Rectal smooth muscle tissue (tissue), 1 donor: ENCODE measurements around the gene ASB13.

ENCODE experiments used
- H3K27ac ChIP-seq: one replicate; pipeline ENCODE4 v1.7.0; 2013; ENCODE audit warnings: low read depth, low read length, inconsistent platforms
- H3K27me3 ChIP-seq: one replicate; pipeline ENCODE4 v1.7.0; 2013; ENCODE audit warnings: low read length; ENCODE audit not compliant: control insufficient read depth, insufficient read depth
- H3K36me3 ChIP-seq: one replicate; pipeline ENCODE4 v1.7.0; 2013; ENCODE audit warnings: low read length; ENCODE audit not compliant: control insufficient read depth, insufficient read depth
- H3K4me1 ChIP-seq: one replicate; pipeline ENCODE4 v1.7.0; 2013; ENCODE audit warnings: low read length; ENCODE audit not compliant: control insufficient read depth, insufficient read depth
- H3K4me3 ChIP-seq: one replicate; pipeline ENCODE4 v1.7.0; 2013; ENCODE audit warnings: low read length
- H3K9ac ChIP-seq: one replicate; pipeline ENCODE4 v1.7.0; 2013; ENCODE audit warnings: low read length

ASB13 gene

GRCh38 chr10:5666008-5666840 lies at the start of gene ASB13:
ASB13 (minus strand) TSS chr10:5666595; CDS start chr10:5666551, 44 bp downstream.
- peak within 1 kb of the TSS; percentile 98 for H3K4me3 ChIP-seq
- H3K27me3 ChIP-seq, result peaks cover 2% of the 10 kb centered on the region
- H3K4me1 ChIP-seq, result peaks cover 4% of the 10 kb centered on the region
- H3K36me3 ChIP-seq, result no peaks in the 10 kb centered on the region
- H3K27ac ChIP-seq, result peak within 1 kb of the TSS; percentile 46
- peak within 1 kb of the TSS; percentile 66 for H3K9ac ChIP-seq

- Histone ChIP-seq H3K27ac (no peak overlapping the region), H3K36me3 (no peaks in the 10 kb centered on the region), H3K4me1 (peaks cover 2% of the 10 kb centered on the region), H3K27me3 (no peaks in the 10 kb centered on the region), H3K9ac (no peak overlapping the region), H3K4me3 (no peak overlapping the region)
Measured at GRCh38 chr10:5711642-5712041, 45.2 kb upstream of the ASB13 start.

GRCh38 chr10:5710859-5711258 lies 44.5 kb upstream of the ASB13 start:
- Histone ChIP-seq H3K9ac (no peak overlapping the region), H3K27me3 (no peaks in the 10 kb centered on the region), H3K27ac (no peak overlapping the region), H3K4me1 (peaks cover 2% of the 10 kb centered on the region), H3K36me3 (no peaks in the 10 kb centered on the region), H3K4me3 (no peak overlapping the region)

GRCh38 chr10:5709865-5710264 lies 43.5 kb upstream of the ASB13 start:
- Histone ChIP-seq H3K4me3 (no peak overlapping the region), H3K9ac (no peak overlapping the region), H3K36me3 (no peaks in the 10 kb centered on the region), H3K27me3 (no peaks in the 10 kb centered on the region), H3K4me1 (peaks cover 2% of the 10 kb centered on the region), H3K27ac (no peak overlapping the region)

- peaks cover 2% of the 10 kb centered on the region for H3K4me1 ChIP-seq
- no peaks in the 10 kb centered on the region for H3K27me3 ChIP-seq
- no peak overlapping the region for H3K9ac ChIP-seq
- no peak overlapping the region for H3K27ac ChIP-seq
- H3K4me3 ChIP-seq, result no peak overlapping the region
- no peaks in the 10 kb centered on the region for H3K36me3 ChIP-seq
Measured at GRCh38 chr10:5708356-5708755, 42.0 kb upstream of the ASB13 start.

- Histone ChIP-seq H3K36me3 (no peaks in the 10 kb centered on the region), H3K4me3 (no peak overlapping the region), H3K27me3 (no peaks in the 10 kb centered on the region), H3K4me1 (peaks cover 2% of the 10 kb centered on the region), H3K27ac (no peak overlapping the region), H3K9ac (no peak overlapping the region)
Measured at GRCh38 chr10:5698062-5698461, 31.7 kb upstream of the ASB13 start.

- H3K27me3 ChIP-seq, result no peaks in the 10 kb centered on the region
- no peak overlapping the region for H3K9ac ChIP-seq
- H3K4me3 ChIP-seq, result no peak overlapping the region
- peaks cover 2% of the 10 kb centered on the region for H3K4me1 ChIP-seq
- H3K36me3 ChIP-seq, result no peaks in the 10 kb centered on the region
- no peak overlapping the region for H3K27ac ChIP-seq
Measured at GRCh38 chr10:5697342-5697741, 30.9 kb upstream of the ASB13 start.

- no peaks in the 10 kb centered on the region for H3K27me3 ChIP-seq
- no peak overlapping the region for H3K9ac ChIP-seq
- H3K36me3 ChIP-seq, result no peaks in the 10 kb centered on the region
- peaks cover 2% of the 10 kb centered on the region for H3K4me1 ChIP-seq
- no peak overlapping the region for H3K27ac ChIP-seq
- no peak overlapping the region for H3K4me3 ChIP-seq
Measured at GRCh38 chr10:5694573-5694972, 28.2 kb upstream of the ASB13 start.

- H3K4me3 ChIP-seq, result peak overlapping the region; percentile 80
- peaks cover 2% of the 10 kb centered on the region for H3K4me1 ChIP-seq
- no peaks in the 10 kb centered on the region for H3K36me3 ChIP-seq
- H3K9ac ChIP-seq, result peak overlapping the region; percentile 58
- H3K27me3 ChIP-seq, result no peaks in the 10 kb centered on the region
- no peak overlapping the region for H3K27ac ChIP-seq
Measured at GRCh38 chr10:5692461-5693358, 26.3 kb upstream of the ASB13 start.

- Histone ChIP-seq H3K4me1 (peaks cover 2% of the 10 kb centered on the region), H3K4me3 (no peak overlapping the region), H3K9ac (no peak overlapping the region), H3K36me3 (no peaks in the 10 kb centered on the region), H3K27ac (no peak overlapping the region), H3K27me3 (no peaks in the 10 kb centered on the region)
Measured at GRCh38 chr10:5691786-5692185, 25.4 kb upstream of the ASB13 start.

- Histone ChIP-seq H3K9ac (no peak overlapping the region), H3K4me1 (peaks cover 8% of the 10 kb centered on the region), H3K27me3 (no peaks in the 10 kb centered on the region), H3K4me3 (no peak overlapping the region), H3K27ac (no peak overlapping the region), H3K36me3 (no peaks in the 10 kb centered on the region)
Measured at GRCh38 chr10:5688587-5688986, 22.2 kb upstream of the ASB13 start.

GRCh38 chr10:5685764-5686240 lies 19.4 kb upstream of the ASB13 start:
- Histone ChIP-seq H3K4me3 (peak overlapping the region; percentile 94), H3K27me3 (no peaks in the 10 kb centered on the region), H3K4me1 (peaks cover 6% of the 10 kb centered on the region), H3K27ac (peak overlapping the region; percentile 72), H3K9ac (no peak overlapping the region), H3K36me3 (no peaks in the 10 kb centered on the region)
